Upper lobe of left lung (tissue), 4 donors: ENCODE measurements around the gene PRKCE.

Experiments
- EP300 ChIP-seq, 4 donors: sonication (generic); formaldehyde crosslinking; IDR thresholded peaks; one replicate each; pipeline ENCODE4 v1.5.1; 2017; ENCODE audit warnings: antibody characterized with exemption in 4 of 4, control low read depth in 2 of 4
- POLR2A ChIP-seq, 4 donors: fragments of 450-650 bp; IDR thresholded peaks; one replicate each; pipeline ENCODE4 v1.5.1; 2016 to 2017; ENCODE audit warnings: antibody characterized with exemption in 4 of 4, mild to moderate bottlenecking in 2 of 4
- TF ChIP-seq, protein P1 (sequence below), 6 experiments: fragments of 450-650 bp in 4 of 6; fragments of 200-600 bp in 2 of 6; sonication (generic) in 2 of 6; IDR thresholded peaks; one replicate each; pipeline ENCODE4 v1.5.1; 2016 to 2019; ENCODE audit warnings: antibody characterized with exemption in 6 of 6

DNA sequence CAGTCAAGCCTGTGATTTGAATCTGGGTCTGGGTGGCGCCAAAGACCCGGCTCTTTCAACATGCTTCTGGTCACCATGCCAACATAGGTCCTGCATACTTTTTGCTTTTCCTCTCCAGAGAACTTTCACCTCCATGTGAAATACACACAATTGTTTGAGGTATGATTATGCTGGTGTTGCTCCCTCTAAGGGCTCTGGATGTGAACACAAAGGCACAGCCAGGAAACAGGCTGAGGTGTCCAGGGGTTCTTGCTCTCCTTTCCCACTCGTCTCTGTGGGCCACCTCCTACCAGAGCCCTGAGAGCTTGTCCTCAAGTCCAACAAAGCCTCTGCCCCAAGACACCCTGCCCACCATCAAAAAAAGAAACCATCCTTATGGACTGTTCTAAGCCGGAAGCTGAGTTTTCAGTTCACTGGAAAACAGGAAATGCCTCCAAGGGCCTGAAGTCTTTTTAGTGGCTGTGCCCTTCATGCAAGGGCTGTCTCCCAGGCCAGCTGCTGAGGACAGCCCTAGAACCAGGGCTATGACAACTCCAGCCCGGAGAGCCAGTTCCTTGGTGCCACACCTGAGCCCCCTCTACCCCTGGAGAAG lies 545.5 kb downstream of the PRKCE start:
- TF ChIP-seq, protein P1, sequence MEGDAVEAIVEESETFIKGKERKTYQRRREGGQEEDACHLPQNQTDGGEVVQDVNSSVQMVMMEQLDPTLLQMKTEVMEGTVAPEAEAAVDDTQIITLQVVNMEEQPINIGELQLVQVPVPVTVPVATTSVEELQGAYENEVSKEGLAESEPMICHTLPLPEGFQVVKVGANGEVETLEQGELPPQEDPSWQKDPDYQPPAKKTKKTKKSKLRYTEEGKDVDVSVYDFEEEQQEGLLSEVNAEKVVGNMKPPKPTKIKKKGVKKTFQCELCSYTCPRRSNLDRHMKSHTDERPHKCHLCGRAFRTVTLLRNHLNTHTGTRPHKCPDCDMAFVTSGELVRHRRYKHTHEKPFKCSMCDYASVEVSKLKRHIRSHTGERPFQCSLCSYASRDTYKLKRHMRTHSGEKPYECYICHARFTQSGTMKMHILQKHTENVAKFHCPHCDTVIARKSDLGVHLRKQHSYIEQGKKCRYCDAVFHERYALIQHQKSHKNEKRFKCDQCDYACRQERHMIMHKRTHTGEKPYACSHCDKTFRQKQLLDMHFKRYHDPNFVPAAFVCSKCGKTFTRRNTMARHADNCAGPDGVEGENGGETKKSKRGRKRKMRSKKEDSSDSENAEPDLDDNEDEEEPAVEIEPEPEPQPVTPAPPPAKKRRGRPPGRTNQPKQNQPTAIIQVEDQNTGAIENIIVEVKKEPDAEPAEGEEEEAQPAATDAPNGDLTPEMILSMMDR (IDR thresholded peaks at IDR 0.05) = no peak
- TF ChIP-seq EP300 (IDR thresholded peaks at IDR 0.05) (no peak), POLR2A (IDR thresholded peaks at IDR 0.05) (no peak)
